Measurements from ENCODE around the gene KLK8.

The KLK8 gene

GRCh38 chr19:51007488-51007887 is 6.1 kb upstream of the KLK8 start:
- Histone ChIP-seq H3K36me3 (ENCODE audit: insufficient read depth, insufficient read length, low read length) (no peaks in the 10 kb centered on the region), H3K9ac (ENCODE audit: insufficient read length, low read depth) (no peak overlapping the region), H3K9me3 (ENCODE audit: insufficient read depth, low read length) (no peaks in the 10 kb centered on the region), H3K27me3 (ENCODE audit: insufficient read depth, insufficient read length) (peaks cover 5% of the 10 kb centered on the region), H3K4me1 (ENCODE audit: insufficient read depth, insufficient read length) (no peaks in the 10 kb centered on the region), H3K4me3 (ENCODE audit: insufficient read length, low read depth) (no peak overlapping the region)
- DNase-seq (ENCODE audit: low read depth, low spot score): no peak
- TF ChIP-seq YY1 (IDR thresholded peaks at IDR 0.05; ENCODE audit: insufficient read depth, insufficient read length): no peak
- no peak for TF ChIP-seq SUZ12 (IDR thresholded peaks at IDR 0.05; ENCODE audit: extremely low read depth, insufficient read depth, insufficient read length)
- no peak for TF ChIP-seq ZNF274 (IDR thresholded peaks at IDR 0.05; ENCODE audit: low read depth, low read length)

- Histone ChIP-seq H3K27me3 (ENCODE audit: insufficient read depth, insufficient read length) (peaks cover 5% of the 10 kb centered on the region), H3K9ac (ENCODE audit: insufficient read length, low read depth) (no peak overlapping the region)
- no peak for TF ChIP-seq ZNF274 (IDR thresholded peaks at IDR 0.05; ENCODE audit: low read depth, low read length)
- TF ChIP-seq YY1 (IDR thresholded peaks at IDR 0.05; ENCODE audit: insufficient read depth, insufficient read length): no peak
- no peak for TF ChIP-seq SUZ12 (IDR thresholded peaks at IDR 0.05; ENCODE audit: extremely low read depth, insufficient read depth, insufficient read length)
Observed at GRCh38 chr19:51006406-51006805, 5.0 kb upstream of the KLK8 start.

GRCh38 chr19:51005248-51005647 is 3.8 kb upstream of the KLK8 start:
- Histone ChIP-seq H3K36me3 (ENCODE audit: insufficient read depth, insufficient read length, low read length) (no peaks in the 10 kb centered on the region), H3K27me3 (ENCODE audit: insufficient read depth, insufficient read length) (no peaks in the 10 kb centered on the region), H3K4me1 (ENCODE audit: insufficient read depth, insufficient read length) (peaks cover 5% of the 10 kb centered on the region), H3K4me3 (ENCODE audit: insufficient read length, low read depth) (no peak overlapping the region), H3K9me3 (ENCODE audit: insufficient read depth, low read length) (no peaks in the 10 kb centered on the region), H3K9ac (ENCODE audit: insufficient read length, low read depth) (no peak overlapping the region)
- DNase-seq (ENCODE audit: low read depth, low spot score): no peak
- no peak for TF ChIP-seq YY1 (IDR thresholded peaks at IDR 0.05; ENCODE audit: insufficient read depth, insufficient read length)
- TF ChIP-seq ZNF274 (IDR thresholded peaks at IDR 0.05; ENCODE audit: low read depth, low read length): no peak
- no peak for TF ChIP-seq SUZ12 (IDR thresholded peaks at IDR 0.05; ENCODE audit: extremely low read depth, insufficient read depth, insufficient read length)

More at GRCh38 chr19:51006406-51006805, 5.0 kb upstream of the KLK8 start:
- Histone ChIP-seq H3K4me3 (ENCODE audit: insufficient read length, low read depth) (no peak overlapping the region), H3K9me3 (ENCODE audit: insufficient read depth, low read length) (no peaks in the 10 kb centered on the region), H3K36me3 (ENCODE audit: insufficient read depth, insufficient read length, low read length) (no peaks in the 10 kb centered on the region), H3K4me1 (ENCODE audit: insufficient read depth, insufficient read length) (no peaks in the 10 kb centered on the region)
- DNase-seq (ENCODE audit: low read depth, low spot score): no peak

- Histone ChIP-seq H3K9ac (ENCODE audit: insufficient read length, low read depth) (peak overlapping the region; percentile 17), H3K36me3 (ENCODE audit: insufficient read depth, insufficient read length, low read length) (no peaks in the 10 kb centered on the region), H3K9me3 (ENCODE audit: insufficient read depth, low read length) (no peaks in the 10 kb centered on the region), H3K4me1 (ENCODE audit: insufficient read depth, insufficient read length) (peaks cover 6% of the 10 kb centered on the region), H3K27me3 (ENCODE audit: insufficient read depth, insufficient read length) (no peaks in the 10 kb centered on the region), H3K4me3 (ENCODE audit: insufficient read length, low read depth) (no peak overlapping the region)
- TF ChIP-seq YY1 (IDR thresholded peaks at IDR 0.05; ENCODE audit: insufficient read depth, insufficient read length): no peak
- no peak for TF ChIP-seq ZNF274 (IDR thresholded peaks at IDR 0.05; ENCODE audit: low read depth, low read length)
- no peak for TF ChIP-seq SUZ12 (IDR thresholded peaks at IDR 0.05; ENCODE audit: extremely low read depth, insufficient read depth, insufficient read length)
- DNase-seq (ENCODE audit: low read depth, low spot score): no peak
Observed at GRCh38 chr19:51003316-51003715, 1.9 kb upstream of the KLK8 start.

GRCh38 chr19:51002542-51003311 is 1.3 kb upstream of the KLK8 start:
- no peaks in the 10 kb centered on the region for H3K36me3 ChIP-seq (ENCODE audit: insufficient read depth, insufficient read length, low read length)
- H3K4me1 ChIP-seq (ENCODE audit: insufficient read depth, insufficient read length): peaks cover 6% of the 10 kb centered on the region
- no peaks in the 10 kb centered on the region for H3K27me3 ChIP-seq (ENCODE audit: insufficient read depth, insufficient read length)
- peak overlapping the region; percentile 72 for H3K4me3 ChIP-seq (ENCODE audit: insufficient read length, low read depth)
- no peak for TF ChIP-seq SUZ12 (IDR thresholded peaks at IDR 0.05; ENCODE audit: extremely low read depth, insufficient read depth, insufficient read length)
- TF ChIP-seq ZNF274 (IDR thresholded peaks at IDR 0.05; ENCODE audit: low read depth, low read length): no peak
- no peak for TF ChIP-seq YY1 (IDR thresholded peaks at IDR 0.05; ENCODE audit: insufficient read depth, insufficient read length)
- no peaks in the 10 kb centered on the region for H3K9me3 ChIP-seq (ENCODE audit: insufficient read depth, low read length)
- peak overlapping the region; percentile 81 for H3K9ac ChIP-seq (ENCODE audit: insufficient read length, low read depth)
- peak; percentile 75 for DNase-seq (ENCODE audit: low read depth, low spot score)

GRCh38 chr19:51002089-51002532 is 707 bp upstream of the KLK8 start:
- Histone ChIP-seq H3K4me1 (ENCODE audit: insufficient read depth, insufficient read length) (peaks cover 6% of the 10 kb centered on the region), H3K36me3 (ENCODE audit: insufficient read depth, insufficient read length, low read length) (no peaks in the 10 kb centered on the region), H3K27me3 (ENCODE audit: insufficient read depth, insufficient read length) (no peaks in the 10 kb centered on the region), H3K4me3 (ENCODE audit: insufficient read length, low read depth) (peak overlapping the region; percentile 72), H3K9ac (ENCODE audit: insufficient read length, low read depth) (peak overlapping the region; percentile 81), H3K9me3 (ENCODE audit: insufficient read depth, low read length) (no peaks in the 10 kb centered on the region)
- TF ChIP-seq ZNF274 (IDR thresholded peaks at IDR 0.05; ENCODE audit: low read depth, low read length) (no peak), YY1 (IDR thresholded peaks at IDR 0.05; ENCODE audit: insufficient read depth, insufficient read length) (no peak)
- no peak for DNase-seq (ENCODE audit: low read depth, low spot score)

GRCh38 chr19:51000981-51001380 is 423 bp downstream of the KLK8 start:
- Histone ChIP-seq H3K9me3 (ENCODE audit: insufficient read depth, low read length) (no peaks in the 10 kb centered on the region), H3K4me1 (ENCODE audit: insufficient read depth, insufficient read length) (peaks cover 6% of the 10 kb centered on the region), H3K9ac (ENCODE audit: insufficient read length, low read depth) (peak overlapping the region; percentile 81), H3K36me3 (ENCODE audit: insufficient read depth, insufficient read length, low read length) (no peaks in the 10 kb centered on the region), H3K4me3 (ENCODE audit: insufficient read length, low read depth) (peak overlapping the region; percentile 72), H3K27me3 (ENCODE audit: insufficient read depth, insufficient read length) (no peaks in the 10 kb centered on the region)
- TF ChIP-seq ZNF274 (IDR thresholded peaks at IDR 0.05; ENCODE audit: low read depth, low read length): no peak
- no peak for TF ChIP-seq SUZ12 (IDR thresholded peaks at IDR 0.05; ENCODE audit: extremely low read depth, insufficient read depth, insufficient read length)
- TF ChIP-seq YY1 (IDR thresholded peaks at IDR 0.05; ENCODE audit: insufficient read depth, insufficient read length): no peak
- no peak for DNase-seq (ENCODE audit: low read depth, low spot score)
